H4 (cell line): ENCODE data around the gene PGLYRP4. TPM values are rescaled to one million over a fixed set of nuclear protein-coding genes. Genes with fewer than 3 reads are reported as not detected.

Experiments used
- DNase-seq: peaks from one replicate; pipeline ENCODE4 v3.0.0-alpha.2; 2015; ENCODE audit warnings: low spot score
- total RNA-seq: library from RNA; depleted of rRNA; stranded (reverse); fragments of >200 nt; shearing (Covaris generic); gene quantifications from 2 replicates; pipeline ENCODE4 v1.2.3, GENCODE V29; 2014; rRNA removed

PGLYRP4 gene
- total RNA-seq, 1 experiment from 2014 or later, result not detected

DNA sequence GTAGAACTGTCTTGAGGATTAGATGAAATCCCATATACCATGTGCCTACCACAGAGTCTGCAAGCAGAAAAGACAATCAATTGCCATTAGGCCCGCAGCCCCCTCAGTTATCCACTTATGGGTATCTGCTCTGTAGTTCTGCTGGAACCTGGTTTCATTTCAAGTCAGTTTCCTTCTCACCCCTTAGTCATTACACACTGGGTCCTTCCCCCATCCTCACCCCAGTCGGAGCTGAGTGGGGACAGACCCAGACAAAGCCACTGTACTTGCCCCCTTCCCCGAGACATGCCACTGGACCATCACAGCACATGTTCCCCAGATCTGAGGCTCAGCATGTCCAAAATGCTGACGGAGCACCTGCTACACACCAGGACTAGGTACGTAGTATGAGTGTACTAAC is 57.1 kb downstream of the PGLYRP4 start:
- no peak for DNase-seq

DNA sequence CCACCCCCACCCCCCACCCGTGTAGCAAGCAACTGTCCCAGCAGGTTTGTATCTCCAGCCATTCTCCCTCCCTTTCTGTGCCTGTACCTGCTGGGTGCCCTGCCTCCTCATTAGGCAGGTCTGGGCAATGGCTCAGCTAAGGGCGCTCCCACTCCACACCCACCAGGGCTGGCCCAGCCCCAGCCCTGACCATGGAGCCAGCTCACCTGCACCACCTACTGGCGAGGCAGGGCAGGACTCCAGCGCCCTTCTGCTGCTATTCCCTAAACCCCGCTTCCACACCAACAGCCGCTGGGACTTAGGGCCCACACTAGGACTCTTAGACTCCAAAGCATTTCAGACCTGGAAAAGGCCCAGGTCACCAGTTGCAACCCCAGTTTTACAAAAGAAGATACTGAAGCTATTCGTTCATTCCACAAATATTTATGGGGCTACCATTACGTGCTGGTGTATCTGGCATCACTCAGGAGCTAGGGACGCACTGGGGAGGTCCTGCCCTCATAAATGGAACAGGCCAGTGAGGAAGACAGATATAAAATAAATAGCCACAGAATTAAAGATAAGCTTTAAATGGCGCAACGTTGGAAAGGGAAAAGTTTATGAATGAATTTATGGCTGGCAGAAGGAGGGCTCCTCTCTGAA is 59.9 kb downstream of the PGLYRP4 start:
- DNase-seq, result peak; percentile 33

Other genes with a start within 250 kb of the PGLYRP4 start
- gene SPRR2F, start 235.3 kb downstream of the PGLYRP4 start, total RNA-seq, result not detected in 2 replicates
- gene SPRR2G, start 198.0 kb downstream of the PGLYRP4 start, total RNA-seq, result not detected in 2 replicates
- not detected in 2 replicates for gene LELP1, start 145.4 kb downstream of the PGLYRP4 start, total RNA-seq
- gene PRR9, start 131.3 kb downstream of the PGLYRP4 start, total RNA-seq, result not detected in 2 replicates
- not detected in 2 replicates for gene LORICRIN, start 89.2 kb downstream of the PGLYRP4 start, total RNA-seq
- gene PGLYRP3, start 35.9 kb downstream of the PGLYRP4 start, total RNA-seq, result not detected in 2 replicates
- 0.74 TPM in 1 of 2 replicates, not detected in the other for gene S100A9, start 9.0 kb upstream of the PGLYRP4 start, total RNA-seq
- not detected in 2 replicates for gene S100A12, start 26.8 kb upstream of the PGLYRP4 start, total RNA-seq
- not detected in 2 replicates for gene S100A8, start 42.2 kb upstream of the PGLYRP4 start, total RNA-seq
- not detected in 2 replicates for gene S100A7A, start 67.7 kb upstream of the PGLYRP4 start, total RNA-seq
- gene S100A7, start 111.8 kb upstream of the PGLYRP4 start, total RNA-seq, result not detected in 2 replicates
- 469 and 852 TPM in 2 replicates for gene S100A6, start 187.2 kb upstream of the PGLYRP4 start, total RNA-seq
- gene S100A5, start 192.1 kb upstream of the PGLYRP4 start, total RNA-seq, result not detected in 2 replicates
- 33.4 and 36.2 TPM in 2 replicates for gene S100A4, start 197.0 kb upstream of the PGLYRP4 start, total RNA-seq
- gene S100A3, start 200.4 kb upstream of the PGLYRP4 start, total RNA-seq, result 5.2 and 5.3 TPM in 2 replicates
- 17.8 and 33.2 TPM in 2 replicates for gene S100A2, start 217.0 kb upstream of the PGLYRP4 start, total RNA-seq